ENCODE data around the gene SLC25A33.
A peak's percentile ranks its signal among the peaks of the same experiment; 100 is the strongest.
"Not testable (repeated sequence)": the region's sequence is repeated elsewhere in the genome, so short reads cannot be mapped to it uniquely, and the experiment has no call there.

SLC25A33 gene, protein sequence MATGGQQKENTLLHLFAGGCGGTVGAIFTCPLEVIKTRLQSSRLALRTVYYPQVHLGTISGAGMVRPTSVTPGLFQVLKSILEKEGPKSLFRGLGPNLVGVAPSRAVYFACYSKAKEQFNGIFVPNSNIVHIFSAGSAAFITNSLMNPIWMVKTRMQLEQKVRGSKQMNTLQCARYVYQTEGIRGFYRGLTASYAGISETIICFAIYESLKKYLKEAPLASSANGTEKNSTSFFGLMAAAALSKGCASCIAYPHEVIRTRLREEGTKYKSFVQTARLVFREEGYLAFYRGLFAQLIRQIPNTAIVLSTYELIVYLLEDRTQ

DNA sequence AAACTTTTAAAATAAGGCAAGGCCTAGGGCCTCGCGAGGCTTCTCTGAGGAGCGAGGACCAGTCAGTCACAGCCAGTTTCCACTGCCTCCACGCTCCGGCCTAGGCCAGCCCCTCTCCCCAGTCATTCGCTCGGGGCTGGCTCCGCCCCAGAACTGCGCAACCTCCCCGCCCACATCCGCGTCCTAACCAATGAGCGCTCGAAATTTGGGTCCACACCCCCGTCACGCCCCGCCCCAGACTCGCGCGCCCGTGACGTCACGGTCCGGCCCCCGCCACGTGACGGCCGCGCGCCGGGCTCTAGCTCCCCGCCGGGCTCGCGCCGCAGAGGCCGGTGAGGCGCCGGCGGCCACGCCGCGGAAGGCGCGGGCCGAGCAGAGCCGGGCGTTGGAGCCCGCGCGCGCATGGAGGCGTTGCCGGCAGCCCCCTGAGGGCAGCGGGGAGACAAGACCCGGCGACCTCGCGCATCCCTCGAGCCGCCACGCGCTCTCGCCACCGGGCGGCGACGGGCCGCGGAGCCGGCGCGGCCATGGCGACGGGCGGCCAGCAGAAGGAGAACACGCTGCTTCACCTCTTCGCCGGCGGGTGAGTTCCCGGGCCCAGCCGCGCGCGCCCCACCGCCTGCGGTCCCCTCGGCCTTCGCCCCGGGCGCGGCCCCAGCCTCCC is at the start of gene SLC25A33:
Gene SLC25A33, plus strand, starts transcription at position 301 of the 664 bp plus-strand sequence. Its CDS starts 227 bp downstream, at position 528.
- peak; percentile 98 for DNase-seq

GRCh38 chr1:9490605-9491339 is 48.5 kb upstream of the SLC25A33 start:
- peak; percentile 68 for DNase-seq

DNA sequence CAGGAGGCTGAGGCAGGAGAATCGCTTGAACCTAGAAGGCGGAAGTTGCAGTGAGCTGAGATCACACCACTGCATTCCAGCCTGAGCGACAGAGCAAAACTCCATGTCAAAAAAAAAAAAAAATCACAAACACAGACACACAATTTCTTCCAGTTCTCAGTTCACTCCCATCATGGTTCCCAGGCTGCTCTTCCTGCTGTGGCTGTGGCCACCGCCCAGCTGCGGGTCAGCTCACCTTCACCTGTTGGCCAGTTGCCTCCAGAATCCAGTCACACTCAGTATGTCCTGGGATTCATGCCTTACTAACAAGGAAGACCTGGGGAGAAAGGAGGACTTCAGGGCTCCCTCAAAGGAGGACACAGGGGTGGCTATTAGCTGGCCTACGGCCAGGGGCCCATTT is 45.9 kb upstream of the SLC25A33 start:
- DNase-seq, result no peak

DNA sequence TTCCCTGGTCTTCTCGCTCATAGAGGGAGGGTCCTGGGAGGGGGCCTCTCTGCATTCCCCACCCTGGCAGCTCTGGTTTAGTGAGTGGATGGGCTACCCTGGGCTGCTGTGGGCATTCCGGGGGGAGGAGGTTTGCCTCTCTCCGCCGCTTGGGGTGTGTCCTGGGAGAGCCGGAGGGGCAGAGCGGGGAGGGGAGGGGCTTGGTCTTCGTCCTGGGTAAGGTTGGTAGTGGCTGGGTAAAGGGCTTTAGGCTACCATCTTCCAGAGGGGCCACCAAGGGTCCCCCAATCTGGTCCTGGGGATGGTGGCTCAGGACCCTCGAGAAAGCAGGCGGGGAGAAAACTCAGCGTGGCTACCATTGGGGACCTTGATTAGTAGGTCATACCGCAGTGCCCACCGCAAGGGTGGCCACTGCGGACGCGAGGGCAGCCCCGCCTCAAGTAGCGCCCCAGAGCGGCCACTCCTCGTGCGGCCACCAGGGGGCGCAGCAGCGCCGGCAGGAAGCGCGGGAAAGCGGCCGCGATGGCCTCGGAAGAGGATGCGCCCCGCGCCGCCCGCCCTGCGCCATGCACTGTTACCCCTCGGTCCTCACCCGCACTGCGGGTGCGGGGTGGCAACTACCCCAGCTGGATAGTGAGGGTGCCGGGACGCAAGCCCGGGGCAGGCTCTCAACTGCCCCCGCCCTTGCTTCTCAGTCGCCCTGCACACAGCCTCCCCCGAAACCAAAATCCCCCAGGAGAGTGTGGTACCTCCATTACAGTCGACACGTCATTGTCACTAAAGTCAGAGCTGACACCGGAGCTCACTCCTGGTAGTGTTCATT is 44.1 kb upstream of the SLC25A33 start:
- peak; percentile 47 for DNase-seq

DNA sequence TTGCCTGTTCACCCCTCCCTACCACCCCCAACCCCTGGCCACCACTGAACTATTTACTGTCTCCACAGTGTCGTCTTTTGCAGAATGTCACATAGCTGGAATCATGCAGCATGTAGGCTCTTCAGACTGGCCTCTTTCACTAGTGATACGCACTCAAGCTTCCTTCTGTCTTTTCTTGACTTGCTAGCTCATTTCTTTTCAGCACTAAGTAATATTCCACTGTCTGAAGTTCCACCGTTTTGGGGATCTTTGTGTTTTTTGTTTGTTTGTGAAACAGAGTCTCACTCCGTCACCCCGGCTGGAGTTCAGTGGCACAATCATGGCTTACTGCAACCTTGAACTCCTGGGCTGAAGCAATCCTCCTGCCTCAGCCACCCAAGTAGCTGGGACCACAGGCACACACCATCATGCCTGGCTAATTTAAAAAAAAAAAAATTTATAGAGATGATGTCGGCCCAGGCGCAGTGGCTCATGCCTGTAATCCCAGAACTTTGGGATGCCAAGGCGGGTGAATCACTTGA is 43.4 kb upstream of the SLC25A33 start:
- DNase-seq, result no peak

GRCh38 chr1:9500756-9501754 is 38.2 kb upstream of the SLC25A33 start:
- DNase-seq, result no peak

DNA sequence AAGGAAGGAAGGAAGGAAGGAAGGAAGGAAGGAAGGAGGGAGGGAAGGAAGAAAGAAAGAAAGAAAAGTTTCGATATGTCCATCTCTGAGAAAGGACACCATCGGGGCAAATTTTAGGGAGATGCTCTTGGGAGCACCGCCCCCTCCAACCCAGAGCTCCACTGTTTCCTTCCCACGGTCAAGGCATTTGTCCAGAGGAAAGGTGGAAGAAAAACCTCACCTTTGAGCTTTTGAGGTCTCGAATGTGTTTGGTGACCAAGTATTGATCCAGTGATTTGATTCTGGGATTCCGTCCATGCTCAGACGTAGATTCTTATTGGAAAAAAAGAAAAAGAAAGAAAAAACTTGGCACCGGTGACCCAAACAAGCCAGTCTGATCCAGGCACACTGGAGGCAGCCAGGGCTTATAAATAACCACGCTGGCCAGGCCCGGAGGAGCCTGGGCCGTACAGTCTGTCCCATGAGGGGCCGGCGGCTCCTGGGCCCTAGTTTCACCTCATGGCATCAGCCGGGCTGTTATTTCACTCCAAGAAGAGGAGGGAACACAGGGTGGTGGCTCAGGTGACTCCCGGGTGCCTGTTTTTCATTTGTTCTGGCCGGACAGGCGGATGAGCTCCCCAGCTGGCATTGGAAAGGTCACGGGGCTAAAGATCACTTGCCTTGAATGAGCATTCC is 36.1 kb upstream of the SLC25A33 start:
- DNase-seq, result no peak

DNA sequence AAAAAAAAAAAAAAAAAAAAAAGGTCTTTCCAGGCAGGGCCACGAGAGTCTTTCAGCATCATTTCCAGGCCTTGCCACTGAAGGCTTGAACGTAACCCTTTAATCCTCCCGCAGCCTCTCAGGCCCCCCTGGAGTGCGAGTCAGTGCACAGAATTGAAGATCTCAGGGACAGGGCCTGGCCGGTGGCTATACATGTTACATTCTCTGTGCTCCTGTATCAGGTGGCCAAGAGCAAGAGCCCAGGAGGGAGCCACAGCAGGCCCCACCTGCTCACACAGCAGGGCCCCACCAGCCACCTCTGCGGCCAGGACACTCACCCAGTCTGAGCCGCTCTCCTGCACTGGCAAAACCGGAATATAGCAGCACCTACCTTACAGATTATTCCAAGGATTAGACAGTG is 34.1 kb upstream of the SLC25A33 start:
- DNase-seq, result no peak

- DNase-seq, result no peak
Measured at GRCh38 chr1:9506901-9507300, 32.4 kb upstream of the SLC25A33 start.

- no peak for DNase-seq
Measured at GRCh38 chr1:9510130-9510529, 29.1 kb upstream of the SLC25A33 start.

DNA sequence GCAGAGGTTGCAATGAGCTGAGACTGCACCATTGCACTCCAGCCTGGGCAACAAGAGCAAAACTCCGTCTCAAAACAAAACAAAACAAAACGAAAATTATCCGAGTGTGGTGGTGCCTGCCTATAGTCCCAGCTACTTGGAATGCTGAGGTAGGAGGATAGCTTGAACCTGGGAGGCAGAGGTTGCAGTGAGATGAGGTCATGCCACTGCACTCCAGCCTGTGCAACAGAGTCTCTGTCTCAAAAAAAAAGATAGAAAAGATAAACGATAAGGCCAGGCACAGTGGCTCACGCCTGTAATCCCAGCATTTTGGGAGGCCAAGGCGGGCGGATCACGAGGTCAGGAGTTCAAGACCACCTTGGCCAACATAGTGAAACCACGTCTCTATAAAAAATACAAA is 23.7 kb upstream of the SLC25A33 start:
- not testable (repeated sequence) for DNase-seq

DNA sequence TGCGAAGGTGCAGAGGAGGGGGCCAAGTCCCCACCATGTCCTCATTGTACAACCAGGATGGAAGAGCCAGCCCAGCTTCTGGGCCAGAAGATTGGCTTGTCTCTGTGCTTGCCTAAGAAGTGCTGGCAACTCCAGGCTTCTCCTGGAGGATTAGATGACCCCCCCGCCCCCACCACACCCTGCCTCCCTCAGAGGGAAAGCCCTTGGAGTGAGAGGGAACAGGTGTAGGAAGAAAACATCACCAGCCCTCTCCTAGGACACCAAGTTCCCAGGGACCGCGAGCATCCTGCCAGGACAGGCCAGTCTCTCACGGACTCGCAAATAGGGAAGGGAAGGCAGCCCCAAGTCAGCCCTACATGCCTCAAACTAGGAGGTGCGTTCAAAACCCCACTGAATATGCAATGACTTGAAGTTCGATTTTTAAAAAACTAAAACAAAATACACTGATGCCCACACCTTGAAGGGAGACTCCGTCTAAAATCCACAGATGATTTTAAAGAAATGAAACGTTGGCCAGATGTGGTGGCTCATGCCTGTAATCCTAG is 20.7 kb upstream of the SLC25A33 start:
- no peak for DNase-seq

DNA sequence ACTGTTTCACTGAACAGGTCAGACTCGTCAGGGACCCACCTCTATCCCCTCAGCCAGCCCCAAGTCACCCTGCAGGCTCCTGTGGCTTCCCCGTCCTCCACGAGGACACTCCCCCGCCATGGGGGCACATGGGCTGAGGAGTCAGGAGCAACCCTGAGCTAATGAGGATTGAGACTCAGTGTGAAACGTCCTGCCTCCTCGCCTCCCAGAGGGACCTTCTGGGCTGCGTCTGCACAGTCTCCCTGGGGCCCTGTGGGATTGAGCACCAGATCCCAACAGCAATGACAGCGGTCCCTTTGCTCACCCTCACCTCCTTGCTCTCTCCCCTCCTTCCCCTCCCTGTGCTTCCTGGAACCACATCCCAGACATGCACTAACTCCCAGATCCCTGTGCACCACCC is 18.9 kb upstream of the SLC25A33 start:
- DNase-seq, result no peak

DNA sequence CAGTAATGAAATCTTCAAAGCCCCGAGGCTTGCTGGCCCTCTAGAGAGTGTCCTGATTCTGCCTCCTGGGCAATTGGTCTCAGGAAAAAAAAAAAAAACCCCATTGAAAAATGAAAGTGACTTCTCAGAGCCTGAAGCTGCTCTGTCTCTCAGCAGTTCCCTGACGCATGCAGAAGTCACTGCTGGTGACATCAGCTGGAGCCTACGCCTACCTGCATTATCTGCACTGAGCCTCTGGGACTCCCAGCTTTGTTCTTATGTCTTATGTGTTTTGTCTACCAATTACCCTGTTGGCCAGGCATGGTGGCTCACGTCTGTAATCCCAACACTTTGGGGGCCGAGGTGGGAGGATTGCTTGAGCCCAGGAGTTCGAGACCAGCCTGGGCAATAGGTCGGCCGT is 10.1 kb upstream of the SLC25A33 start:
- no peak for DNase-seq

GRCh38 chr1:9530320-9530719 is 8.9 kb upstream of the SLC25A33 start:
- DNase-seq, result no peak

DNA sequence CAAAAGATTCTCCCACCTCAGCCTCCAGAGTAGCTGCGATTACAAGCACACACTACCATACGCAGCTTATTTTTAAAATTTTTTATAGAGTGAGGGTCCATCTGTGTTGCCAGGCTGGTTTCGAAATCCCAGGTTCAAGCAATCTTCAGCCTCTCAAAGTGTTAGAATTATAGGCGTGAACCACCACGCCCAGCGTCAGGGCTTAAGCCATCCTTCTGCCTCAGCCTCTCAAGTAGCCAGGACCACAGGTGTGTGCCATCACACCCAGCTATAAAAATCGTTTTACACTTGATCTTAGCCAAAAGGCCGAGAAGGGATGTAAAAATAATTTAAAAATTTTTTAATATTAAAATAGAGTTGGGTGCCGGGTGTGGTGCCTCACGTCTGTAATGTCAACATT is 4.3 kb upstream of the SLC25A33 start:
- DNase-seq, result no peak

- DNase-seq, result no peak
Measured at GRCh38 chr1:9536301-9536700, 3.0 kb upstream of the SLC25A33 start.

- no peak for DNase-seq
Measured at GRCh38 chr1:9537863-9538668, 1.2 kb upstream of the SLC25A33 start.

GRCh38 chr1:9538669-9539164 is 548 bp upstream of the SLC25A33 start:
- no peak for DNase-seq

All from fibroblast of skin of right biceps (primary cell).